ENCODE results near the gene CDC25A. TPM values are rescaled to one million over a fixed set of nuclear protein-coding genes. Genes with fewer than 3 reads are reported as not detected.
"Not testable (repeated sequence)": the region's sequence is repeated elsewhere in the genome, so short reads cannot be mapped to it uniquely, and the experiment has no call there.

Gene CDC25A
- total and polyA plus RNA-seq, 7 experiments from 2014 or later, result 0.61 to 20.7 TPM; not detected in 5

GRCh38 chr3:48119505-48120193 lies 68.6 kb downstream of the CDC25A start:
- Histone ChIP-seq H3K27me3 (ENCODE audit: control insufficient read depth in 2 of 2, insufficient read depth in 2 of 2, low read length in 2 of 2) (no peaks in the 10 kb centered on the region), H3K4me1 (ENCODE audit: control insufficient read depth in 2 of 2, insufficient read depth in 2 of 2, low read length in 2 of 2) (no peaks in the 10 kb centered on the region), H3K4me3 (ENCODE audit: low read length) (no peak overlapping the region), H3K9me3 (ENCODE audit: control insufficient read depth in 2 of 3, low read length in 3 of 3) (no peaks in the 10 kb centered on the region), H3K27ac (ENCODE audit: low read depth, low read length) (no peak overlapping the region), H3K36me3 (ENCODE audit: control insufficient read depth in 2 of 3, insufficient read depth in 3 of 3, low read length in 3 of 3) (no peaks in the 10 kb centered on the region)
- intact Hi-C loops (cut with micrococcal nuclease), result no loop called here
- DNase-seq (no peak), ATAC-seq (no peak)
- no peak overlapping the region for H3K27ac Mint-ChIP-seq
- peaks cover 0 to 3% (median 0%) of the 10 kb centered on the region in 5 donors for H3K27me3 Mint-ChIP-seq
- POLR2A ChIA-PET, result no interaction called here
- no peaks in the 10 kb centered on the region for H3K36me3 Mint-ChIP-seq
- no peaks in the 10 kb centered on the region for H3K9me3 Mint-ChIP-seq
- peaks cover 0 to 2% (median 0%) of the 10 kb centered on the region in 7 donors for H3K4me1 Mint-ChIP-seq
- CTCF ChIA-PET, result no interaction called here
- no peak overlapping the region for H3K4me3 Mint-ChIP-seq

DNA sequence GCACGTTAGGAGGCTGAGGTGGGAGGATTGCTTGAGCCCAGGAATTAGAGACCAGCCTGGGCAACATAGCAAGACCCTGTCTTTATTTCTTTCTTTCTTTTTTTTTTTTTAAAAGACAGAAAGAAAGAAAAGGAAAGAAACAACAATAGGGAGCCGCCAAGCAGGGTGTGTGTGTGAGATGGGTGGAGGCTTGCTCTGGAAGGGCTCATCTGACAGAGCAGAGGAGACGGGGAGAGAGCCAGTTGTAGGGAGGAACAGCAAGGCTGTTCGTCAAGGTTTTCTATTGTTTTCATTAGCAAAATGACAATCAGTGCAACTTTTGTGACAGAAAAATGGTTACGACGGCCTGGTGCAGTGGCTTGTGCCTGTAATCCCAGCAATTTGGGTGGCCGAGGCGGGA lies 69.3 kb downstream of the CDC25A start:
- ChIA-PET POLR2A (no interaction called here), CTCF (no interaction called here)
- H3K4me1 Mint-ChIP-seq, result peaks cover 0 to 4% (median 0%) of the 10 kb centered on the region in 7 donors
- Histone ChIP-seq H3K27ac (ENCODE audit: low read depth, low read length) (no peak overlapping the region), H3K4me1 (ENCODE audit: control insufficient read depth in 2 of 2, insufficient read depth in 2 of 2, low read length in 2 of 2) (no peaks in the 10 kb centered on the region), H3K36me3 (ENCODE audit: control insufficient read depth in 2 of 3, insufficient read depth in 3 of 3, low read length in 3 of 3) (no peaks in the 10 kb centered on the region), H3K9me3 (ENCODE audit: control insufficient read depth in 2 of 3, low read length in 3 of 3) (no peaks in the 10 kb centered on the region), H3K27me3 (ENCODE audit: control insufficient read depth in 2 of 2, insufficient read depth in 2 of 2, low read length in 2 of 2) (no peaks in the 10 kb centered on the region), H3K4me3 (ENCODE audit: low read length) (no peak overlapping the region)
- no peaks in the 10 kb centered on the region for H3K9me3 Mint-ChIP-seq
- intact Hi-C loops (cut with micrococcal nuclease), result no loop called here
- H3K4me3 Mint-ChIP-seq, result no peak overlapping the region
- ATAC-seq, result no peak
- H3K27me3 Mint-ChIP-seq, result peaks cover 0 to 3% (median 0%) of the 10 kb centered on the region in 5 donors
- H3K36me3 Mint-ChIP-seq, result no peaks in the 10 kb centered on the region
- H3K27ac Mint-ChIP-seq, result no peak overlapping the region
- no peak for DNase-seq

GRCh38 chr3:48118322-48118721 lies 69.9 kb downstream of the CDC25A start:
- H3K9me3 ChIP-seq (ENCODE audit: control insufficient read depth in 2 of 3, low read length in 3 of 3), result no peaks in the 10 kb centered on the region
- H3K4me1 ChIP-seq (ENCODE audit: control insufficient read depth in 2 of 2, insufficient read depth in 2 of 2, low read length in 2 of 2), result no peaks in the 10 kb centered on the region
- no peaks in the 10 kb centered on the region for H3K27me3 ChIP-seq (ENCODE audit: control insufficient read depth in 2 of 2, insufficient read depth in 2 of 2, low read length in 2 of 2)
- H3K36me3 ChIP-seq (ENCODE audit: control insufficient read depth in 2 of 3, insufficient read depth in 3 of 3, low read length in 3 of 3), result no peaks in the 10 kb centered on the region
- H3K27me3 Mint-ChIP-seq, result peaks cover 0 to 3% (median 0%) of the 10 kb centered on the region in 5 donors
- no peak overlapping the region for H3K4me3 ChIP-seq (ENCODE audit: low read length)
- no peak for ATAC-seq
- intact Hi-C loops (cut with micrococcal nuclease), result no loop called here
- H3K9me3 Mint-ChIP-seq, result no peaks in the 10 kb centered on the region
- no peaks in the 10 kb centered on the region for H3K36me3 Mint-ChIP-seq
- H3K27ac Mint-ChIP-seq, result peak overlapping the region in 1 of 9 donors; percentile 72
- no peak overlapping the region for H3K27ac ChIP-seq (ENCODE audit: low read depth, low read length)
- H3K4me1 Mint-ChIP-seq, result peaks cover 0 to 7% (median 0%) of the 10 kb centered on the region in 7 donors
- no peak overlapping the region for H3K4me3 Mint-ChIP-seq
- DNase-seq, result no peak
- CTCF ChIA-PET, result no interaction called here
- POLR2A ChIA-PET, result no interaction called here

GRCh38 chr3:48112813-48113212 lies 75.4 kb downstream of the CDC25A start:
- DNase-seq, result no peak
- Mint-ChIP-seq H3K9me3 (peaks cover 0 to 11% (median 0%) of the 10 kb centered on the region in 11 donors), H3K4me3 (peak overlapping the region in 6 of 10 donors; percentile 6 to 67 (median 39)), H3K36me3 (no peaks in the 10 kb centered on the region), H3K4me1 (peaks cover 6 to 18% (median 8%) of the 10 kb centered on the region in 7 donors), H3K27ac (peak overlapping the region; percentile 17 to 83 (median 65)), H3K27me3 (no peaks in the 10 kb centered on the region)
- peaks cover 0 to 6% (median 5%) of the 10 kb centered on the region in 3 experiments for H3K9me3 ChIP-seq (ENCODE audit: control insufficient read depth in 2 of 3, low read length in 3 of 3)
- ATAC-seq, result peak; percentile 16
- CTCF ChIA-PET, result interaction anchor here (0.6 kb wide), 1 partner anchor 289 kb away, joined by 4 read pairs; no protein-coding TSS in a partner anchor
- H3K27ac ChIP-seq (ENCODE audit: low read depth, low read length), result peak overlapping the region; percentile 51
- H3K27me3 ChIP-seq (ENCODE audit: control insufficient read depth in 2 of 2, insufficient read depth in 2 of 2, low read length in 2 of 2), result no peaks in the 10 kb centered on the region
- intact Hi-C loops (cut with micrococcal nuclease), result loop anchor here in 1 of 2 donors (1.0 kb wide), 1 partner anchor 24 kb away; no protein-coding TSS in a partner anchor
- H3K36me3 ChIP-seq (ENCODE audit: control insufficient read depth in 2 of 3, insufficient read depth in 3 of 3, low read length in 3 of 3), result no peaks in the 10 kb centered on the region
- POLR2A ChIA-PET, result no interaction called here
- peaks cover 0 to 6% of the 10 kb centered on the region in 2 donors for H3K4me1 ChIP-seq (ENCODE audit: control insufficient read depth in 2 of 2, insufficient read depth in 2 of 2, low read length in 2 of 2)
- H3K4me3 ChIP-seq (ENCODE audit: low read length), result no peak overlapping the region

DNA sequence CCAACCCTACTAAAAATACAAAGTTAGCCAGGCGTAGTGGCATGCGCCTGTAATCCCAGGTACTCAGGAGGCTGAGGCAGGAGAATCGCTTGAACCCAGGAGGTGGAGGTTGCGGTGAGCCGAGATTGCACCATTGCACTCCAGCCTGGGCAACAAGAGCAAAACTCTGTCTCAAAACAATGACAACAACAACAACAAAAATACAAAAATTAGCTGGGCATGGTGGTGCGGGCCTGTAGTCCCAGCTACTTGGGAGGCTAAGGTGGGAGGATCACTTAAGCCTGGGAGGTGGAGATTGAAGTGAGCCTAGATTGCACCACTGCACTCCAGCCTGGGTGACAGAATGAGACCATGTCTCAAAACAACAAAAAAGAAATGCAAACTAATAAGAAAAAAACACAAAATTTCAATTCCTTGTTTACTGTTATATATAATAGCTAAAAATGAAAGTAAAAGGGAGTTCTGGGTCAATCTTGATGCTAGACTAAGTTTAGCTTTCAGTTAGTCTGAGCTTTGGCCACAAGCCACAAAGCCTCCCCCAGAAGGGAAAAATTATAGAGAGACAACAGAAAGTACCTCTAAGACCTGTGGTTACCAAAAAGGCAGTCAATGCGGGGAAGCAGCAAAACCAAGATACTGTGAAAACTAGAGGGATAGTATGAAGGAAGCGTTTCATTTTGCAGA lies 76.0 kb downstream of the CDC25A start:
- POLR2A ChIA-PET; H3K4me1 ChIP-seq (ENCODE audit: control insufficient read depth in 2 of 2, insufficient read depth in 2 of 2, low read length in 2 of 2); H3K36me3 ChIP-seq (ENCODE audit: control insufficient read depth in 2 of 3, insufficient read depth in 3 of 3, low read length in 3 of 3); H3K27me3 Mint-ChIP-seq; H3K4me3 ChIP-seq (ENCODE audit: low read length); H3K36me3 Mint-ChIP-seq; H3K27me3 ChIP-seq (ENCODE audit: control insufficient read depth in 2 of 2, insufficient read depth in 2 of 2, low read length in 2 of 2); H3K9me3 ChIP-seq (ENCODE audit: control insufficient read depth in 2 of 3, low read length in 3 of 3): not testable (repeated sequence)
- DNase-seq (peak in 3 of 9 donors; percentile 12 to 54 (median 18)), ATAC-seq (peak; percentile 82)
- Mint-ChIP-seq H3K4me3 (peak overlapping the region in 9 of 10 donors; percentile 12 to 67 (median 29)), H3K27ac (peak overlapping the region; percentile 17 to 83 (median 65)), H3K9me3 (peaks cover 0 to 11% (median 0%) of the 10 kb centered on the region in 11 donors), H3K4me1 (peaks cover 6 to 19% (median 8%) of the 10 kb centered on the region in 7 donors)
- H3K27ac ChIP-seq (ENCODE audit: low read depth, low read length), result peak overlapping the region; percentile 51
- CTCF ChIA-PET, result interaction anchor here (0.6 kb wide), 1 partner anchor 288 kb away, joined by 4 read pairs; no protein-coding TSS in a partner anchor
- intact Hi-C loops (cut with micrococcal nuclease), result loop anchor here in 1 of 2 donors (1.0 kb wide), 1 partner anchor 23 kb away; no protein-coding TSS in a partner anchor

DNA sequence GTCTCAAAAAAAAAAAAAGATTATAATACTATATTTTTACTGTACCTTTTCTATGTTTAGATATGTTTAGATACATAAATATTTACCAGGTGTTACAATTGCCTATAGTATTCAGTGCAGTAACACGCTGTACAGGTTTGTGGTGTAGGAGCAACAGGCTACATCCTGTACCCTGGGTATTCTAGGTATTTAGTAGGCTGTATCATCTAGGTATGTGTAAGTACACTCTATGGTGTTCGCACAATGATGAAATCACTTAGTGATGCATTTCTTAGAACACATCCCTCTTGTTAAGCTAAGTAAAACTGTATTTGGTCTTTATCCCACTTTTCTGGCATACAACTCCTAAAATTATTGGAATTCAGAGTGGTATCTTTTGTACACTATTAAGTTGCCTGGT lies 77.8 kb downstream of the CDC25A start:
- Histone ChIP-seq H3K27ac (ENCODE audit: low read depth, low read length) (no peak overlapping the region), H3K36me3 (ENCODE audit: control insufficient read depth in 2 of 3, insufficient read depth in 3 of 3, low read length in 3 of 3) (no peaks in the 10 kb centered on the region), H3K27me3 (ENCODE audit: control insufficient read depth in 2 of 2, insufficient read depth in 2 of 2, low read length in 2 of 2) (no peaks in the 10 kb centered on the region), H3K4me3 (ENCODE audit: low read length) (no peak overlapping the region), H3K4me1 (ENCODE audit: control insufficient read depth in 2 of 2, insufficient read depth in 2 of 2, low read length in 2 of 2) (peaks cover 0 to 6% of the 10 kb centered on the region in 2 donors), H3K9me3 (ENCODE audit: control insufficient read depth in 2 of 3, low read length in 3 of 3) (peaks cover 0 to 6% (median 5%) of the 10 kb centered on the region in 3 experiments)
- Mint-ChIP-seq H3K36me3 (no peaks in the 10 kb centered on the region), H3K4me3 (no peak overlapping the region), H3K9me3 (peaks cover 0 to 11% (median 0%) of the 10 kb centered on the region in 11 donors), H3K27ac (no peak overlapping the region), H3K4me1 (peaks cover 6 to 22% (median 8%) of the 10 kb centered on the region in 7 donors), H3K27me3 (peaks cover 0 to 4% (median 0%) of the 10 kb centered on the region in 5 donors)
- intact Hi-C loops (cut with micrococcal nuclease), result no loop called here
- ChIA-PET POLR2A (interaction anchor here (0.6 kb wide), 1 partner anchor 1210 kb away, joined by 4 read pairs; no protein-coding TSS in a partner anchor), CTCF (interaction anchor here (0.6 kb wide), 1 partner anchor 65 kb away, joined by 3 read pairs; no protein-coding TSS in a partner anchor)
- ATAC-seq (no peak), DNase-seq (no peak)

Data from naive thymus-derived CD4-positive, alpha-beta T cell (primary cell).